ENCODE measurements around the gene PDE4DIP. TPM values are rescaled to one million over a fixed set of nuclear protein-coding genes. Genes with fewer than 3 reads are reported as not detected.
"Not testable (repeated sequence)": the region's sequence is repeated elsewhere in the genome, so short reads cannot be mapped to it uniquely, and the experiment has no call there.

Gene PDE4DIP
- total RNA-seq, 1 donor from 2014 or later = 28.9 TPM

GRCh38 chr1:149033916-149034315, 189.7 kb downstream of the PDE4DIP start:
- DNase-seq (ENCODE audit: extremely low read depth, low read depth, low spot score) = not testable (repeated sequence)

- not testable (repeated sequence) for DNase-seq (ENCODE audit: extremely low read depth, low read depth, low spot score)
Observed at GRCh38 chr1:149043056-149043455, 198.8 kb downstream of the PDE4DIP start.

GRCh38 chr1:149064611-149065010, 220.4 kb downstream of the PDE4DIP start:
- DNase-seq (ENCODE audit: extremely low read depth, low read depth, low spot score) = not testable (repeated sequence)

GRCh38 chr1:149075505-149076127, 231.4 kb downstream of the PDE4DIP start:
- not testable (repeated sequence) for DNase-seq (ENCODE audit: extremely low read depth, low read depth, low spot score)

Other genes with a start within 250 kb of the PDE4DIP start
- 7.7 and 15.9 TPM in 2 replicates for gene NBPF14, start 248.4 kb upstream of the PDE4DIP start, total RNA-seq
- 39.6 and 46.7 TPM in 2 replicates for gene NUDT4B, start 95.7 kb upstream of the PDE4DIP start, total RNA-seq

Data from glomerular endothelial cell (primary cell).